WTC11 (cell line): ENCODE results near the gene NT5DC1. TPM values are rescaled to one million over a fixed set of nuclear protein-coding genes. Genes with fewer than 3 reads are reported as not detected.

Experiments used
- ATAC-seq: fragments of 200-7000 bp; cut with Tn5 transposase; 2 replicates; pipeline ENCODE4 v1.10.0; 2021; ENCODE audit warnings: mild to moderate bottlenecking, moderate library complexity
- CTCF ChIA-PET: fragments of 300-600 bp; sonication (Branson Sonifier 250); formaldehyde crosslinking; loops from one replicate; lab custom pipeline; 2021; ENCODE audit warnings: antibody characterized with exemption; lab: Charles Lee
- POLR2A ChIA-PET: fragments of 350-600 bp; sonication (Branson Sonifier 250); formaldehyde crosslinking; loops from one replicate; lab custom pipeline; 2021; ENCODE audit warnings: antibody characterized with exemption; lab: Charles Lee
- DNase-seq: peaks from one replicate; pipeline ENCODE4 v3.0.0; 2021; ENCODE audit warnings: low spot score
- H3K27ac Mint-ChIP-seq: 2 replicates; pipeline ENCODE4 v1.8.0; 2021; ENCODE audit warnings: mixed read lengths
- H3K27me3 Mint-ChIP-seq: 2 replicates; pipeline ENCODE4 v1.8.0; 2021; ENCODE audit warnings: low read depth, mild to moderate bottlenecking, moderate library complexity, mixed read lengths
- H3K36me3 Mint-ChIP-seq: 2 replicates; pipeline ENCODE4 v1.8.0; 2021; ENCODE audit warnings: mixed read lengths
- H3K4me1 Mint-ChIP-seq: 2 replicates; pipeline ENCODE4 v1.8.0; 2022; ENCODE audit warnings: mixed read lengths
- H3K4me3 Mint-ChIP-seq: 2 replicates; pipeline ENCODE4 v1.8.0; 2021; ENCODE audit warnings: mild to moderate bottlenecking, moderate library complexity, mixed read lengths
- H3K9me3 Mint-ChIP-seq: 2 replicates; pipeline ENCODE4 v1.8.0; 2021; ENCODE audit warnings: mixed read lengths
- E2F1 ChIP-seq: sonication (generic); formaldehyde crosslinking; IDR thresholded peaks from 2 replicates; pipeline ENCODE4 v1.8.0; 2022; ENCODE audit warnings: mild to moderate bottlenecking, missing genetic modification reagents
- E2F5 ChIP-seq: sonication (generic); formaldehyde crosslinking; IDR thresholded peaks from 2 replicates; pipeline ENCODE4 v1.8.1; 2022; ENCODE audit warnings: mild to moderate bottlenecking, moderate library complexity, missing genetic modification reagents
- ETV6 ChIP-seq: sonication (generic); formaldehyde crosslinking; IDR thresholded peaks from 2 replicates; pipeline ENCODE4 v1.8.1; 2022; ENCODE audit warnings: mild to moderate bottlenecking, missing genetic modification reagents
- FOXK1 ChIP-seq: sonication (generic); formaldehyde crosslinking; IDR thresholded peaks from 2 replicates; pipeline ENCODE4 v1.8.0; 2022; ENCODE audit warnings: mild to moderate bottlenecking, moderate library complexity, missing genetic modification reagents
- IRF2 ChIP-seq: sonication (generic); formaldehyde crosslinking; IDR thresholded peaks from 2 replicates; pipeline ENCODE4 v1.8.0; 2022; ENCODE audit warnings: low read depth, missing genetic modification reagents, borderline replicate concordance
- JUN ChIP-seq: sonication (generic); formaldehyde crosslinking; IDR thresholded peaks from 2 replicates; pipeline ENCODE4 v1.8.0; 2023; ENCODE audit warnings: mild to moderate bottlenecking, missing genetic modification reagents
- NFATC4 ChIP-seq: fragments of 250-450 bp; sonication (Bioruptor Pico); IDR thresholded peaks from 2 replicates; pipeline ENCODE4 v1.9.0; 2021; ENCODE audit warnings: mild to moderate bottlenecking
- RORB ChIP-seq: fragments of 250-450 bp; sonication (Bioruptor Pico); IDR thresholded peaks from 2 replicates; pipeline ENCODE4 v1.9.0; 2021; ENCODE audit warnings: mild to moderate bottlenecking
- TP53 ChIP-seq: sonication (generic); formaldehyde crosslinking; IDR thresholded peaks from 2 replicates; pipeline ENCODE4 v1.8.1; 2023; ENCODE audit warnings: mild to moderate bottlenecking, missing genetic modification reagents
- ZNF121 ChIP-seq: sonication (generic); formaldehyde crosslinking; IDR thresholded peaks from 2 replicates; pipeline ENCODE4 v1.8.0; 2023; ENCODE audit warnings: missing genetic modification reagents
- ZNF671 ChIP-seq: fragments of 250-450 bp; sonication (Bioruptor Pico); IDR thresholded peaks from 2 replicates; pipeline ENCODE4 v1.8.0; 2021; ENCODE audit warnings: mild to moderate bottlenecking
- total RNA-seq: library from RNA; stranded (reverse); gene quantifications from 3 replicates; pipeline ENCODE4 v1.2.3, GENCODE V29; 2021
- TF ChIP-seq, protein P1 (sequence below): sonication (generic); formaldehyde crosslinking; IDR thresholded peaks from 2 replicates; pipeline ENCODE4 v1.8.1; 2023; ENCODE audit warnings: mild to moderate bottlenecking, missing genetic modification reagents, moderate library complexity
- TF ChIP-seq, protein P2 (sequence below): sonication (generic); formaldehyde crosslinking; IDR thresholded peaks from 2 replicates; pipeline ENCODE4 v1.8.1; 2022; ENCODE audit warnings: low read depth, missing genetic modification reagents, borderline replicate concordance
- TF ChIP-seq, protein P3 (sequence below): sonication (generic); formaldehyde crosslinking; IDR thresholded peaks from 2 replicates; pipeline ENCODE4 v1.8.0; 2022; ENCODE audit warnings: mild to moderate bottlenecking, missing genetic modification reagents
- TF ChIP-seq, protein P4 (sequence below): fragments of 250-450 bp; sonication (Bioruptor Pico); conservative IDR thresholded peaks from 2 replicates; pipeline ENCODE4 v1.9.0; 2021; ENCODE audit warnings: mild to moderate bottlenecking

Gene NT5DC1
- total RNA-seq, 1 experiment from 2014 or later = 67.9 TPM

DNA sequence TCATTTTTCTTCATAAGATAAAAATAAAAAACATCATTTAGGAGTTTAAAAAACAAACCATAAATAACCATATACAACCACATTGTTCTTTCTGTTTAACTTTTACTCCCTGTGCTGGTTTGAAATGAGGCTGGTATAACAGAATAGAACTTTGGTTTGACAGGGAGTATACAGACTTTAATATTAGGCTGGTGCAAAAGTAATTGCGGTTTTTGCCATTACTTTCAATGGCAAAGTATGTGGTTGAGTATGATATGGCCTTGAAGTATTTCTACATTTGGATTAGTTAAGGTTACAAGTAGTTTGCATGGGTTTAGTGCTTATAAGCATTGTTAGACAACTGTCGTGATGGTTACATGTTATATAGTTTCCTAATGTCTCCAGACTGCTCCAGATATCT lies 54.2 kb downstream of the NT5DC1 start (continued):
- TF ChIP-seq FOXK1 (no peak), ETV6 (CRISPR knock-in tag) (no peak)

- no peaks in the 10 kb centered on the region for H3K27me3 Mint-ChIP-seq
- no peak for DNase-seq
- no peak overlapping the region for H3K27ac Mint-ChIP-seq
Measured at GRCh38 chr6:116156405-116157326, 56.0 kb downstream of the NT5DC1 start.

DNA sequence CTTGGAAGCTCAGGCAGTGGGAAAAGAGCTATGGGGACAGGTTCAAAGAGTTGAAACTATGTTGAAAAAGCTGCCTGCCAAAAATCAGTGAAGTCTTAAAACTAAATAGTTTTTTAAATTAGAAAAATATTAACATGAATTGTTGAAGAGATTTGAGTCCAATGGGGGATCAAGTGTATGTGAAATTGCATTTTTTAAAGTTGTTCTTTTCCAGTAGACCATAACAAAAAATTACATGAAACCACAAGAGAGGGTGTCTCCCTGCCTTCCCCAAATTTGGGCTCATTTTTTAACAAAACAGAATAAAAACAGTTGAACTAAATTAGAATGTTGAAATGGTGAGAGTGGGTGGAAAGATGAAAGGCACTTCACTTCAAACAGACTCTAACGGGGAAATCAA lies 56.7 kb downstream of the NT5DC1 start:
- DNase-seq = no peak
- Mint-ChIP-seq H3K27ac (no peak overlapping the region), H3K27me3 (no peaks in the 10 kb centered on the region), H3K9me3 (peaks cover 10% of the 10 kb centered on the region), H3K36me3 (peaks cover 8% of the 10 kb centered on the region), H3K4me3 (no peak overlapping the region), H3K4me1 (peaks cover 13% of the 10 kb centered on the region)
- ChIA-PET POLR2A (no interaction called here), CTCF (interaction anchor here (1.6 kb wide), 1 partner anchor 45 kb away, joined by 5 read pairs; no protein-coding TSS in a partner anchor)
- TF ChIP-seq ZNF671 (CRISPR knock-in tag) = no peak
- TF ChIP-seq ZNF121 (CRISPR knock-in tag) = no peak
- no peak for TF ChIP-seq IRF2 (CRISPR knock-in tag)
- TF ChIP-seq, protein P1, sequence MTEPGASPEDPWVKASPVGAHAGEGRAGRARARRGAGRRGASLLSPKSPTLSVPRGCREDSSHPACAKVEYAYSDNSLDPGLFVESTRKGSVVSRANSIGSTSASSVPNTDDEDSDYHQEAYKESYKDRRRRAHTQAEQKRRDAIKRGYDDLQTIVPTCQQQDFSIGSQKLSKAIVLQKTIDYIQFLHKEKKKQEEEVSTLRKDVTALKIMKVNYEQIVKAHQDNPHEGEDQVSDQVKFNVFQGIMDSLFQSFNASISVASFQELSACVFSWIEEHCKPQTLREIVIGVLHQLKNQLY = no peak
- TF ChIP-seq TP53 (CRISPR knock-in tag) = no peak
- no peak for TF ChIP-seq E2F5
- TF ChIP-seq, protein P2, sequence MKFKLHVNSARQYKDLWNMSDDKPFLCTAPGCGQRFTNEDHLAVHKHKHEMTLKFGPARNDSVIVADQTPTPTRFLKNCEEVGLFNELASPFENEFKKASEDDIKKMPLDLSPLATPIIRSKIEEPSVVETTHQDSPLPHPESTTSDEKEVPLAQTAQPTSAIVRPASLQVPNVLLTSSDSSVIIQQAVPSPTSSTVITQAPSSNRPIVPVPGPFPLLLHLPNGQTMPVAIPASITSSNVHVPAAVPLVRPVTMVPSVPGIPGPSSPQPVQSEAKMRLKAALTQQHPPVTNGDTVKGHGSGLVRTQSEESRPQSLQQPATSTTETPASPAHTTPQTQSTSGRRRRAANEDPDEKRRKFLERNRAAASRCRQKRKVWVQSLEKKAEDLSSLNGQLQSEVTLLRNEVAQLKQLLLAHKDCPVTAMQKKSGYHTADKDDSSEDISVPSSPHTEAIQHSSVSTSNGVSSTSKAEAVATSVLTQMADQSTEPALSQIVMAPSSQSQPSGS = no peak
- TF ChIP-seq E2F1 (CRISPR knock-in tag) = no peak
- no peak for TF ChIP-seq JUN (CRISPR knock-in tag)
- TF ChIP-seq, protein P3, sequence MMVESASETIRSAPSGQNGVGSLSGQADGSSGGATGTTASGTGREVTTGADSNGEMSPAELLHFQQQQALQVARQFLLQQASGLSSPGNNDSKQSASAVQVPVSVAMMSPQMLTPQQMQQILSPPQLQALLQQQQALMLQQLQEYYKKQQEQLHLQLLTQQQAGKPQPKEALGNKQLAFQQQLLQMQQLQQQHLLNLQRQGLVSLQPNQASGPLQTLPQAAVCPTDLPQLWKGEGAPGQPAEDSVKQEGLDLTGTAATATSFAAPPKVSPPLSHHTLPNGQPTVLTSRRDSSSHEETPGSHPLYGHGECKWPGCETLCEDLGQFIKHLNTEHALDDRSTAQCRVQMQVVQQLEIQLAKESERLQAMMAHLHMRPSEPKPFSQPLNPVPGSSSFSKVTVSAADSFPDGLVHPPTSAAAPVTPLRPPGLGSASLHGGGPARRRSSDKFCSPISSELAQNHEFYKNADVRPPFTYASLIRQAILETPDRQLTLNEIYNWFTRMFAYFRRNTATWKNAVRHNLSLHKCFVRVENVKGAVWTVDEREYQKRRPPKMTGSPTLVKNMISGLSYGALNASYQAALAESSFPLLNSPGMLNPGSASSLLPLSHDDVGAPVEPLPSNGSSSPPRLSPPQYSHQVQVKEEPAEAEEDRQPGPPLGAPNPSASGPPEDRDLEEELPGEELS (CRISPR knock-in tag) = no peak
- TF ChIP-seq, protein P4, sequence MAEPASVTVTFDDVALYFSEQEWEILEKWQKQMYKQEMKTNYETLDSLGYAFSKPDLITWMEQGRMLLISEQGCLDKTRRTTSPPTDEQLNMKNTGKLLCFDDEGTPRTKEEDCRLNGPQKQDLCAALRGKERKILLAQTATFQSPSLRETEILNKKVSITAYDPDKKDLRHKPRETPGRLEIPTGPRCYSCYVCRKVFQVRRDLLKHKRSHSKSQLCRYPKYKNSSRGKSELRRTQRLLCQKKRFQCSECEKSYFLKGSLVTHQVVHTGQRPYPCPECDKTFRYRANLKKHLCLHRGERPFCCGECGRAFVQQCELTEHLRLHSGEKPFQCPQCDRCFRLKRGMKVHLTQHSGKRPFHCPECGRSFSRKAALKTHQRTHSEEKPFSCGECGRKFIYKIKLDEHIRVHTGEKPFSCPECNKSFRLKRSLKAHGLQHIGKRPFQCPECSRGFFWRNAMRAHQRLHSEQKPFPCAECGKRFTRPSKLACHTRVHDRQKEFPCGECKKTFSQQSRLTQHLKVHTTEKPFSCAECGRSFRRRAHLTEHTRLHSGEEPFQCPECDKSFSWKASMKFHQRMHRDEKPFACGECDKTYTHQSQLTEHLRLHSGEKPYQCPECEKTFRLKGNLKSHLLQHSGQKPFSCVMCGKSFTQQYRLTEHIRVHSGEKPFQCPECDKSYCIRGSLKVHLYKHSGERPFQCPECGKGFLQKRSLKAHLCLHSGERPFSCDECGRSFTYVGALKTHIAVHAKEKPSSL (CRISPR knock-in tag) = no peak
- TF ChIP-seq RORB (CRISPR knock-in tag) = no peak
- ATAC-seq = no peak

More at GRCh38 chr6:116156405-116157326, 56.0 kb downstream of the NT5DC1 start:
- H3K9me3 Mint-ChIP-seq = peaks cover 10% of the 10 kb centered on the region
- CTCF ChIA-PET = interaction anchor here (1.6 kb wide), 1 partner anchor 45 kb away, joined by 5 read pairs; no protein-coding TSS in a partner anchor
- no peak overlapping the region for H3K4me3 Mint-ChIP-seq
- peaks cover 15% of the 10 kb centered on the region for H3K4me1 Mint-ChIP-seq
- no peak for ATAC-seq
- H3K36me3 Mint-ChIP-seq = peaks cover 8% of the 10 kb centered on the region
- POLR2A ChIA-PET = no interaction called here
- no peak for TF ChIP-seq NFATC4 (CRISPR knock-in tag)
- TF ChIP-seq, protein P3 (CRISPR knock-in tag) = no peak
